ENCODE results near the gene PPIH.

Gene PPIH

GRCh38 chr1:42682739-42683531, 24.7 kb downstream of the PPIH start (continued):
- TF ChIP-seq, protein P1, sequence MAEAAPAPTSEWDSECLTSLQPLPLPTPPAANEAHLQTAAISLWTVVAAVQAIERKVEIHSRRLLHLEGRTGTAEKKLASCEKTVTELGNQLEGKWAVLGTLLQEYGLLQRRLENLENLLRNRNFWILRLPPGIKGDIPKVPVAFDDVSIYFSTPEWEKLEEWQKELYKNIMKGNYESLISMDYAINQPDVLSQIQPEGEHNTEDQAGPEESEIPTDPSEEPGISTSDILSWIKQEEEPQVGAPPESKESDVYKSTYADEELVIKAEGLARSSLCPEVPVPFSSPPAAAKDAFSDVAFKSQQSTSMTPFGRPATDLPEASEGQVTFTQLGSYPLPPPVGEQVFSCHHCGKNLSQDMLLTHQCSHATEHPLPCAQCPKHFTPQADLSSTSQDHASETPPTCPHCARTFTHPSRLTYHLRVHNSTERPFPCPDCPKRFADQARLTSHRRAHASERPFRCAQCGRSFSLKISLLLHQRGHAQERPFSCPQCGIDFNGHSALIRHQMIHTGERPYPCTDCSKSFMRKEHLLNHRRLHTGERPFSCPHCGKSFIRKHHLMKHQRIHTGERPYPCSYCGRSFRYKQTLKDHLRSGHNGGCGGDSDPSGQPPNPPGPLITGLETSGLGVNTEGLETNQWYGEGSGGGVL (tag by site-specific recombination; IDR thresholded peaks at IDR 0.05) = peak; percentile 44
- TF ChIP-seq KLF1 (tag by site-specific recombination; IDR thresholded peaks at IDR 0.05) = peak; percentile 78
- TF ChIP-seq, protein P2, sequence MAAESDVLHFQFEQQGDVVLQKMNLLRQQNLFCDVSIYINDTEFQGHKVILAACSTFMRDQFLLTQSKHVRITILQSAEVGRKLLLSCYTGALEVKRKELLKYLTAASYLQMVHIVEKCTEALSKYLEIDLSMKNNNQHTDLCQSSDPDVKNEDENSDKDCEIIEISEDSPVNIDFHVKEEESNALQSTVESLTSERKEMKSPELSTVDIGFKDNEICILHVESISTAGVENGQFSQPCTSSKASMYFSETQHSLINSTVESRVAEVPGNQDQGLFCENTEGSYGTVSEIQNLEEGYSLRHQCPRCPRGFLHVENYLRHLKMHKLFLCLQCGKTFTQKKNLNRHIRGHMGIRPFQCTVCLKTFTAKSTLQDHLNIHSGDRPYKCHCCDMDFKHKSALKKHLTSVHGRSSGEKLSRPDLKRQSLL (tag by site-specific recombination; IDR thresholded peaks at IDR 0.05) = no peak
- no peak for TF ChIP-seq ZNF366 (tag by site-specific recombination; conservative IDR thresholded peaks at IDR 0.05)
- TF ChIP-seq, protein P3, sequence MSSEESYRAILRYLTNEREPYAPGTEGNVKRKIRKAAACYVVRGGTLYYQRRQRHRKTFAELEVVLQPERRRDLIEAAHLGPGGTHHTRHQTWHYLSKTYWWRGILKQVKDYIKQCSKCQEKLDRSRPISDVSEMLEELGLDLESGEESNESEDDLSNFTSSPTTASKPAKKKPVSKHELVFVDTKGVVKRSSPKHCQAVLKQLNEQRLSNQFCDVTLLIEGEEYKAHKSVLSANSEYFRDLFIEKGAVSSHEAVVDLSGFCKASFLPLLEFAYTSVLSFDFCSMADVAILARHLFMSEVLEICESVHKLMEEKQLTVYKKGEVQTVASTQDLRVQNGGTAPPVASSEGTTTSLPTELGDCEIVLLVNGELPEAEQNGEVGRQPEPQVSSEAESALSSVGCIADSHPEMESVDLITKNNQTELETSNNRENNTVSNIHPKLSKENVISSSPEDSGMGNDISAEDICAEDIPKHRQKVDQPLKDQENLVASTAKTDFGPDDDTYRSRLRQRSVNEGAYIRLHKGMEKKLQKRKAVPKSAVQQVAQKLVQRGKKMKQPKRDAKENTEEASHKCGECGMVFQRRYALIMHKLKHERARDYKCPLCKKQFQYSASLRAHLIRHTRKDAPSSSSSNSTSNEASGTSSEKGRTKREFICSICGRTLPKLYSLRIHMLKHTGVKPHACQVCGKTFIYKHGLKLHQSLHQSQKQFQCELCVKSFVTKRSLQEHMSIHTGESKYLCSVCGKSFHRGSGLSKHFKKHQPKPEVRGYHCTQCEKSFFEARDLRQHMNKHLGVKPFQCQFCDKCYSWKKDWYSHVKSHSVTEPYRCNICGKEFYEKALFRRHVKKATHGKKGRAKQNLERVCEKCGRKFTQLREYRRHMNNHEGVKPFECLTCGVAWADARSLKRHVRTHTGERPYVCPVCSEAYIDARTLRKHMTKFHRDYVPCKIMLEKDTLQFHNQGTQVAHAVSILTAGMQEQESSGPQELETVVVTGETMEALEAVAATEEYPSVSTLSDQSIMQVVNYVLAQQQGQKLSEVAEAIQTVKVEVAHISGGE (tag by site-specific recombination; conservative IDR thresholded peaks at IDR 0.05; ENCODE audit: low read depth) = peak; percentile 39; the same call in 1 of the 2 replicates
- peak; percentile 39; the same call in 1 of the 2 replicates for TF ChIP-seq YY1 (tag by site-specific recombination; IDR thresholded peaks at IDR 0.05)
- TF ChIP-seq, protein P4, sequence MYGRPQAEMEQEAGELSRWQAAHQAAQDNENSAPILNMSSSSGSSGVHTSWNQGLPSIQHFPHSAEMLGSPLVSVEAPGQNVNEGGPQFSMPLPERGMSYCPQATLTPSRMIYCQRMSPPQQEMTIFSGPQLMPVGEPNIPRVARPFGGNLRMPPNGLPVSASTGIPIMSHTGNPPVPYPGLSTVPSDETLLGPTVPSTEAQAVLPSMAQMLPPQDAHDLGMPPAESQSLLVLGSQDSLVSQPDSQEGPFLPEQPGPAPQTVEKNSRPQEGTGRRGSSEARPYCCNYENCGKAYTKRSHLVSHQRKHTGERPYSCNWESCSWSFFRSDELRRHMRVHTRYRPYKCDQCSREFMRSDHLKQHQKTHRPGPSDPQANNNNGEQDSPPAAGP (tag by site-specific recombination; IDR thresholded peaks at IDR 0.05) = 0 out of 2 replicates have a peak, but pooled peaks have one; percentile 22
- no peak for TF ChIP-seq ZNF280D (tag by site-specific recombination; IDR thresholded peaks at IDR 0.05)
- TF ChIP-seq SP2 (tag by site-specific recombination; IDR thresholded peaks at IDR 0.05) = peak; percentile 10; the same call in 1 of the 2 replicates
- no peak for TF ChIP-seq ZSCAN4 (tag by site-specific recombination; IDR thresholded peaks at IDR 0.05)
- no peak for TF ChIP-seq ZNF266 (tag by site-specific recombination; IDR thresholded peaks at IDR 0.05; ENCODE audit: low read depth)
- TF ChIP-seq ZNF561 (tag by site-specific recombination; IDR thresholded peaks at IDR 0.05; ENCODE audit: borderline replicate concordance) = peak; percentile 43; the same call in 1 of the 2 replicates
- peak; percentile 74 for TF ChIP-seq PBX3 (CRISPR knock-in tag; IDR thresholded peaks at IDR 0.05)
- peak; percentile 34 for TF ChIP-seq ZXDB (tag by site-specific recombination; IDR thresholded peaks at IDR 0.05)
- TF ChIP-seq EGR2 (tag by site-specific recombination; IDR thresholded peaks at IDR 0.05; ENCODE audit: low read depth) = peak; percentile 40; the same call in 1 of the 2 replicates
- TF ChIP-seq ZNF138 (tag by site-specific recombination; IDR thresholded peaks at IDR 0.05; ENCODE audit: borderline replicate concordance) = no peak
- TF ChIP-seq KLF8 (tag by site-specific recombination; IDR thresholded peaks at IDR 0.05) = peak; percentile 30; the same call in 1 of the 2 replicates
- 0 out of 2 replicates have a peak, but pooled peaks have one; percentile 16 for TF ChIP-seq ZBTB48 (tag by site-specific recombination; IDR thresholded peaks at IDR 0.05)
